GM23338 (cell line): Measurements from ENCODE around the gene RBM12. TPM values are rescaled to one million over a fixed set of nuclear protein-coding genes. Genes with fewer than 3 reads are reported as not detected.

Source experiments
- ATAC-seq: fragments of 200-7000 bp; cut with Tn5 transposase; 3 replicates; pipeline ENCODE4 v1.9.1; 2020
- DNase-seq: peaks from one replicate; pipeline ENCODE4 v3.0.0-alpha.2; 2015; ENCODE audit warnings: low spot score
- H2AFZ ChIP-seq: fragments of 200-600 bp; sonication (generic); 2 replicates; pipeline ENCODE4 v1.8.0; 2016; ENCODE audit warnings: antibody characterized with exemption, mild to moderate bottlenecking, moderate library complexity
- H3F3A ChIP-seq: fragments of 200-600 bp; sonication (generic); replicated peaks from 2 replicates; pipeline ENCODE4 v1.8.0; 2017; ENCODE audit warnings: antibody characterized with exemption, mixed run types, low read depth
- H3K27ac ChIP-seq: fragments of 200-600 bp; sonication (generic); 2 replicates; pipeline ENCODE4 v1.6.1; 2016; ENCODE audit warnings: low read depth
- H3K27me3 ChIP-seq: fragments of 200-600 bp; sonication (generic); 2 replicates; pipeline ENCODE4 v1.8.0; 2016; ENCODE audit warnings: mild to moderate bottlenecking, mixed run types, moderate library complexity; ENCODE audit not compliant: insufficient read depth
- H3K36me3 ChIP-seq: fragments of 200-600 bp; sonication (generic); 2 replicates; pipeline ENCODE4 v1.8.0; 2016; ENCODE audit warnings: mild to moderate bottlenecking; ENCODE audit not compliant: insufficient read depth
- H3K4me1 ChIP-seq: fragments of 200-600 bp; sonication (generic); 2 replicates; pipeline ENCODE4 v1.8.0; 2016; ENCODE audit warnings: mild to moderate bottlenecking, moderate library complexity; ENCODE audit not compliant: insufficient read depth
- H3K4me2 ChIP-seq: fragments of 200-600 bp; sonication (generic); 2 replicates; pipeline ENCODE4 v1.7.1; 2017; ENCODE audit warnings: mixed run types
- H3K4me3 ChIP-seq: fragments of 200-600 bp; sonication (generic); 2 replicates; pipeline ENCODE4 v1.6.1; 2016; ENCODE audit warnings: mixed run types
- H3K79me2 ChIP-seq: fragments of 200-600 bp; sonication (generic); replicated peaks from 2 replicates; pipeline ENCODE4 v1.8.0; 2017; ENCODE audit warnings: mild to moderate bottlenecking; ENCODE audit not compliant: insufficient read depth
- H3K9me2 ChIP-seq: fragments of 200-600 bp; sonication (generic); 2 replicates; pipeline ENCODE4 v1.8.0; 2017; ENCODE audit not compliant: insufficient read depth
- H4K20me1 ChIP-seq: fragments of 200-600 bp; sonication (generic); replicated peaks from 2 replicates; pipeline ENCODE4 v1.8.0; 2017; ENCODE audit warnings: mild to moderate bottlenecking; ENCODE audit not compliant: insufficient read depth
- H3K27ac Mint-ChIP-seq: 2 replicates; pipeline ENCODE4 v1.8.0; 2020; ENCODE audit warnings: inconsistent platforms, mild to moderate bottlenecking, moderate library complexity, mixed read lengths
- H3K27me3 Mint-ChIP-seq: 3 replicates; pipeline ENCODE4 v1.8.0; 2022; ENCODE audit warnings: low read depth, mild to moderate bottlenecking, moderate library complexity, mixed read lengths, inconsistent platforms; ENCODE audit not compliant: insufficient read depth, poor library complexity
- H3K36me3 Mint-ChIP-seq: 3 replicates; pipeline ENCODE4 v1.8.0; 2021; ENCODE audit warnings: low read depth, mild to moderate bottlenecking, inconsistent platforms, moderate library complexity, mixed read lengths
- H3K4me1 Mint-ChIP-seq: 3 replicates; pipeline ENCODE4 v1.8.0; 2020; ENCODE audit warnings: mild to moderate bottlenecking, inconsistent platforms, mixed read lengths
- H3K4me3 Mint-ChIP-seq: 3 replicates; pipeline ENCODE4 v1.8.0; 2021; ENCODE audit warnings: moderate library complexity, mild to moderate bottlenecking, inconsistent platforms, mixed read lengths
- H3K9me3 Mint-ChIP-seq: 3 replicates; pipeline ENCODE4 v1.8.0; 2020; ENCODE audit warnings: moderate library complexity, mild to moderate bottlenecking, inconsistent platforms, mixed read lengths
- CREB1 ChIP-seq: fragments of 250-450 bp; sonication (Bioruptor Pico); IDR thresholded peaks from 2 replicates; pipeline ENCODE4 v1.5.0; 2020; ENCODE audit warnings: low read depth, mild to moderate bottlenecking, moderate library complexity
- CTCF ChIP-seq, 2 experiments: fragments of 200-600 bp in 1 of 2; sonication (generic) in 1 of 2; conservative IDR thresholded peaks; 2 replicates each; pipeline versions ENCODE4 v1.5.1 to v1.6.1; 2016 to 2017; ENCODE audit warnings: antibody characterized with exemption in 2 of 2, low read depth in 2 of 2, mild to moderate bottlenecking in 2 of 2, moderate library complexity in 1 of 2
- EZH2 ChIP-seq: fragments of 200-600 bp; sonication (generic); IDR thresholded peaks from one replicate; pipeline ENCODE4 v1.8.0; 2017; ENCODE audit warnings: antibody characterized with exemption, mild to moderate bottlenecking, low read depth; ENCODE audit not compliant: unreplicated experiment
- EZH2phosphoT487 ChIP-seq: fragments of 200-600 bp; sonication (generic); IDR thresholded peaks from one replicate; pipeline ENCODE4 v1.8.1; 2018; ENCODE audit warnings: antibody characterized with exemption; ENCODE audit not compliant: unreplicated experiment
- JUNB ChIP-seq: IDR thresholded peaks from one replicate; pipeline ENCODE4 v1.6.1; 2016; ENCODE audit warnings: antibody characterized with exemption; ENCODE audit not compliant: unreplicated experiment
- NANOG ChIP-seq: IDR thresholded peaks from 2 replicates; pipeline ENCODE4 v1.6.1; 2016; ENCODE audit warnings: antibody characterized with exemption, borderline replicate concordance
- POLR2AphosphoS5 ChIP-seq: IDR thresholded peaks from 2 replicates; pipeline ENCODE4 v1.6.1; 2016; ENCODE audit warnings: antibody characterized with exemption, low read depth
- REST ChIP-seq: IDR thresholded peaks from one replicate; pipeline ENCODE4 v1.6.1; 2018; ENCODE audit warnings: antibody characterized with exemption; ENCODE audit not compliant: unreplicated experiment
- STAT1 ChIP-seq: IDR thresholded peaks from one replicate; pipeline ENCODE4 v1.6.1; 2016; ENCODE audit warnings: antibody characterized with exemption; ENCODE audit not compliant: unreplicated experiment
- ZNF114 ChIP-seq: fragments of 250-450 bp; sonication (Bioruptor Pico); IDR thresholded peaks from 2 replicates; pipeline ENCODE4 v1.5.0; 2020; ENCODE audit warnings: mild to moderate bottlenecking, moderate library complexity
- ZNF331 ChIP-seq: fragments of 250-450 bp; sonication (Bioruptor Pico); IDR thresholded peaks from 2 replicates; pipeline ENCODE4 v1.5.0; 2020; ENCODE audit warnings: low read depth, mild to moderate bottlenecking, moderate library complexity
- polyA plus RNA-seq: library from polyadenylated mRNA; unstranded; fragments of >200 nt; fragmentation: Nextera tagmentation; extraction: Ambion mirVana; gene quantifications from 2 replicates; pipeline ENCODE4 v1.2.1, GENCODE V29; 2016
- total RNA-seq: library from RNA; depleted of rRNA; stranded (reverse); fragments of >200 nt; shearing (Covaris generic); gene quantifications from 2 replicates; pipeline ENCODE4 v1.2.3, GENCODE V29; 2014
- TF ChIP-seq, protein P1 (sequence below): fragments of 250-450 bp; sonication (Bioruptor Pico); IDR thresholded peaks from 2 replicates; pipeline ENCODE4 v1.5.0; 2020; ENCODE audit warnings: mild to moderate bottlenecking, moderate library complexity
- TF ChIP-seq, protein P2 (sequence below): IDR thresholded peaks from 2 replicates; pipeline ENCODE4 v1.6.1; 2016; ENCODE audit warnings: antibody characterized with exemption

The RBM12 gene
- total and polyA plus RNA-seq, 2 experiments from 2014 or later: 22.3 to 82.2 TPM

GRCh38 chr20:35626386-35627001, 38.2 kb downstream of the RBM12 start:
- no peak overlapping the region for H3K4me3 ChIP-seq
- peaks cover 52% of the 10 kb centered on the region for H3K36me3 Mint-ChIP-seq
- H3F3A ChIP-seq: peaks cover 8% of the 10 kb centered on the region; the same call in 1 of the 2 replicates
- H4K20me1 ChIP-seq: no peaks in the 10 kb centered on the region; the same call in 1 of the 2 replicates
- no peaks in the 10 kb centered on the region for H3K9me3 Mint-ChIP-seq
- H3K27ac Mint-ChIP-seq: 0 out of 2 replicates have a peak overlapping the region, but pooled peaks have one; percentile 56
- H3K27ac ChIP-seq: no peak overlapping the region
- no peak overlapping the region for H3K4me3 Mint-ChIP-seq
- ATAC-seq: no peak
- H3K9me2 ChIP-seq: no peaks in the 10 kb centered on the region
- DNase-seq: no peak
- no peaks in the 10 kb centered on the region for H3K27me3 ChIP-seq
- peaks cover 33% of the 10 kb centered on the region for H3K36me3 ChIP-seq
- H3K4me2 ChIP-seq: no peak overlapping the region
- no peaks in the 10 kb centered on the region for H3K79me2 ChIP-seq
- H3K27me3 Mint-ChIP-seq: peaks cover 2% of the 10 kb centered on the region
- no peaks in the 10 kb centered on the region for H3K4me1 ChIP-seq
- TF ChIP-seq POLR2AphosphoS5 (no peak), EZH2phosphoT487 (no peak), STAT1 (no peak), EZH2 (no peak), ZNF331 (CRISPR knock-in tag) (no peak), NANOG (no peak), JUNB (no peak), CREB1 (CRISPR knock-in tag) (no peak), ZNF114 (no peak), REST (no peak), CTCF (conservative IDR thresholded peaks at IDR 0.05; ENCODE audit: low read depth in 2 of 2) (no peak)
- TF ChIP-seq, protein P1, sequence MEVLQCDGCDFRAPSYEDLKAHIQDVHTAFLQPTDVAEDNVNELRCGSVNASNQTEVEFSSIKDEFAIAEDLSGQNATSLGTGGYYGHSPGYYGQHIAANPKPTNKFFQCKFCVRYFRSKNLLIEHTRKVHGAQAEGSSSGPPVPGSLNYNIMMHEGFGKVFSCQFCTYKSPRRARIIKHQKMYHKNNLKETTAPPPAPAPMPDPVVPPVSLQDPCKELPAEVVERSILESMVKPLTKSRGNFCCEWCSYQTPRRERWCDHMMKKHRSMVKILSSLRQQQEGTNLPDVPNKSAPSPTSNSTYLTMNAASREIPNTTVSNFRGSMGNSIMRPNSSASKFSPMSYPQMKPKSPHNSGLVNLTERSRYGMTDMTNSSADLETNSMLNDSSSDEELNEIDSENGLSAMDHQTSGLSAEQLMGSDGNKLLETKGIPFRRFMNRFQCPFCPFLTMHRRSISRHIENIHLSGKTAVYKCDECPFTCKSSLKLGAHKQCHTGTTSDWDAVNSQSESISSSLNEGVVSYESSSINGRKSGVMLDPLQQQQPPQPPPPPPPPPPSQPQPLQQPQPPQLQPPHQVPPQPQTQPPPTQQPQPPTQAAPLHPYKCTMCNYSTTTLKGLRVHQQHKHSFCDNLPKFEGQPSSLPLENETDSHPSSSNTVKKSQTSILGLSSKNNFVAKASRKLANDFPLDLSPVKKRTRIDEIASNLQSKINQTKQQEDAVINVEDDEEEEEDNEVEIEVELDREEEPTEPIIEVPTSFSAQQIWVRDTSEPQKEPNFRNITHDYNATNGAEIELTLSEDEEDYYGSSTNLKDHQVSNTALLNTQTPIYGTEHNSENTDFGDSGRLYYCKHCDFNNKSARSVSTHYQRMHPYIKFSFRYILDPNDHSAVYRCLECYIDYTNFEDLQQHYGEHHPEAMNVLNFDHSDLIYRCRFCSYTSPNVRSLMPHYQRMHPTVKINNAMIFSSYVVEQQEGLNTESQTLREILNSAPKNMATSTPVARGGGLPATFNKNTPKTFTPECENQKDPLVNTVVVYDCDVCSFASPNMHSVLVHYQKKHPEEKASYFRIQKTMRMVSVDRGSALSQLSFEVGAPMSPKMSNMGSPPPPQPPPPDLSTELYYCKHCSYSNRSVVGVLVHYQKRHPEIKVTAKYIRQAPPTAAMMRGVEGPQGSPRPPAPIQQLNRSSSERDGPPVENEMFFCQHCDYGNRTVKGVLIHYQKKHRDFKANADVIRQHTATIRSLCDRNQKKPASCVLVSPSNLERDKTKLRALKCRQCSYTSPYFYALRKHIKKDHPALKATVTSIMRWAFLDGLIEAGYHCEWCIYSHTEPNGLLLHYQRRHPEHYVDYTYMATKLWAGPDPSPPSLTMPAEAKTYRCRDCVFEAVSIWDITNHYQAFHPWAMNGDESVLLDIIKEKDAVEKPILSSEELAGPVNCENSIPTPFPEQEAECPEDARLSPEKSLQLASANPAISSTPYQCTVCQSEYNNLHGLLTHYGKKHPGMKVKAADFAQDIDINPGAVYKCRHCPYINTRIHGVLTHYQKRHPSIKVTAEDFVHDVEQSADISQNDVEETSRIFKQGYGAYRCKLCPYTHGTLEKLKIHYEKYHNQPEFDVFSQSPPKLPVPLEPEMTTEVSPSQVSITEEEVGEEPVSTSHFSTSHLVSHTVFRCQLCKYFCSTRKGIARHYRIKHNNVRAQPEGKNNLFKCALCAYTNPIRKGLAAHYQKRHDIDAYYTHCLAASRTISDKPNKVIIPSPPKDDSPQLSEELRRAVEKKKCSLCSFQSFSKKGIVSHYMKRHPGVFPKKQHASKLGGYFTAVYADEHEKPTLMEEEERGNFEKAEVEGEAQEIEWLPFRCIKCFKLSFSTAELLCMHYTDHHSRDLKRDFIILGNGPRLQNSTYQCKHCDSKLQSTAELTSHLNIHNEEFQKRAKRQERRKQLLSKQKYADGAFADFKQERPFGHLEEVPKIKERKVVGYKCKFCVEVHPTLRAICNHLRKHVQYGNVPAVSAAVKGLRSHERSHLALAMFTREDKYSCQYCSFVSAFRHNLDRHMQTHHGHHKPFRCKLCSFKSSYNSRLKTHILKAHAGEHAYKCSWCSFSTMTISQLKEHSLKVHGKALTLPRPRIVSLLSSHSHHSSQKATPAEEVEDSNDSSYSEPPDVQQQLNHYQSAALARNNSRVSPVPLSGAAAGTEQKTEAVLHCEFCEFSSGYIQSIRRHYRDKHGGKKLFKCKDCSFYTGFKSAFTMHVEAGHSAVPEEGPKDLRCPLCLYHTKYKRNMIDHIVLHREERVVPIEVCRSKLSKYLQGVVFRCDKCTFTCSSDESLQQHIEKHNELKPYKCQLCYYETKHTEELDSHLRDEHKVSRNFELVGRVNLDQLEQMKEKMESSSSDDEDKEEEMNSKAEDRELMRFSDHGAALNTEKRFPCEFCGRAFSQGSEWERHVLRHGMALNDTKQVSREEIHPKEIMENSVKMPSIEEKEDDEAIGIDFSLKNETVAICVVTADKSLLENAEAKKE: no peak
- TF ChIP-seq, protein P2, sequence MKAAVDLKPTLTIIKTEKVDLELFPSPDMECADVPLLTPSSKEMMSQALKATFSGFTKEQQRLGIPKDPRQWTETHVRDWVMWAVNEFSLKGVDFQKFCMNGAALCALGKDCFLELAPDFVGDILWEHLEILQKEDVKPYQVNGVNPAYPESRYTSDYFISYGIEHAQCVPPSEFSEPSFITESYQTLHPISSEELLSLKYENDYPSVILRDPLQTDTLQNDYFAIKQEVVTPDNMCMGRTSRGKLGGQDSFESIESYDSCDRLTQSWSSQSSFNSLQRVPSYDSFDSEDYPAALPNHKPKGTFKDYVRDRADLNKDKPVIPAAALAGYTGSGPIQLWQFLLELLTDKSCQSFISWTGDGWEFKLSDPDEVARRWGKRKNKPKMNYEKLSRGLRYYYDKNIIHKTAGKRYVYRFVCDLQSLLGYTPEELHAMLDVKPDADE: no peak
- H3K4me1 Mint-ChIP-seq: no peaks in the 10 kb centered on the region
- H2AFZ ChIP-seq: no peak overlapping the region
